Ovary (tissue), 9 donors: Measurements from ENCODE around the gene BBLN. TPM values are rescaled to one million over a fixed set of nuclear protein-coding genes. Genes with fewer than 3 reads are reported as not detected.

ENCODE experiments used
- DNase-seq, 5 donors: peaks; one replicate each; pipeline ENCODE4 v3.0.0-alpha.2; 2019 to 2020
- H3K27ac ChIP-seq, 2 donors: fragments of 200-600 bp; one replicate each; pipeline versions ENCODE4 v1.5.1 to v1.8.0; 2019 to 2022
- H3K27me3 ChIP-seq: fragments of 200-600 bp; one replicate; pipeline ENCODE4 v1.8.0; 2022
- H3K36me3 ChIP-seq: fragments of 200-600 bp; sonication (generic); one replicate; pipeline ENCODE4 v1.5.1; 2019
- H3K4me1 ChIP-seq: one replicate; pipeline ENCODE4 v1.8.1; 2013; ENCODE audit warnings: mild to moderate bottlenecking, moderate library complexity; ENCODE audit not compliant: insufficient read depth
- H3K4me3 ChIP-seq: fragments of 200-600 bp; sonication (generic); one replicate; pipeline ENCODE4 v1.5.1; 2017
- H3K9me3 ChIP-seq, 2 donors: fragments of 200-600 bp in 1 of 2; sonication (generic) in 1 of 2; one replicate each; pipeline versions ENCODE4 v1.5.1 to v1.8.1; 2013 to 2019; ENCODE audit warnings: mild to moderate bottlenecking in 1 of 2, moderate library complexity in 1 of 2
- EP300 ChIP-seq: sonication (generic); formaldehyde crosslinking; IDR thresholded peaks from one replicate; pipeline ENCODE4 v1.6.1; 2017; ENCODE audit warnings: antibody characterized with exemption
- POLR2A ChIP-seq: fragments of 450-650 bp; IDR thresholded peaks from one replicate; pipeline ENCODE4 v1.6.1; 2017; ENCODE audit warnings: antibody characterized with exemption, mild to moderate bottlenecking, moderate library complexity
- WGBS, 3 donors: extraction: QIAGEN DNeasy Blood & Tissue Kit in 1 of 3; methylation state at CpG; one replicate each; pipeline versions ENCODE4 v1.1.5 to v1.1.7; 2013 to 2017; 5-methylcytosine and 5-hydroxymethylcytosine counted together
- intact Hi-C, 4 donors: fragments of 100-400 bp; cut with DNase I; formaldehyde crosslinking; loops; one replicate each; pipeline versions ENCODE4 v1.11.0 to v1.15.1; 2022 to 2023
- polyA plus RNA-seq, 2 donors: library from polyadenylated mRNA; stranded (reverse); fragments of 200-250 nt in 1 of 2; fragments of 350-450 nt in 1 of 2; fragmentation: Illumina TruSeq in 1 of 2; extraction: RNeasy Lipid Tissue Mini Kit (QIAGEN cat#74804) in 1 of 2; gene quantifications; one replicate each; pipeline ENCODE4 v1.2.3, GENCODE V29; 2013 to 2014
- total RNA-seq, 7 donors: library from RNA; depleted of rRNA in 2 of 7; stranded (reverse); fragments of >200 nt in 2 of 7; fragmentation: NEBNext Ultra II Directional in 3 of 7; extraction: Animal tissue kit (Norgen Biotek cat#: 25700) in 3 of 7; gene quantifications; one replicate each; pipeline versions ENCODE4 v1.1.0 to v1.2.4, GENCODE V29; 2016 to 2023
- TF ChIP-seq, protein P1 (sequence below), 3 donors: fragments of 450-650 bp in 2 of 3; fragments of 200-600 bp in 1 of 3; IDR thresholded peaks; one replicate each; pipeline versions ENCODE4 v1.5.1 to v1.8.0; 2016 to 2022; ENCODE audit warnings: antibody characterized with exemption in 3 of 3, mild to moderate bottlenecking in 1 of 3
- donor health status: DM: no; HTN: no; CAD: no; lungs with moderate emphysema.
- donor health status: DM: no; HTN: no; CAD: no.
- donor health status: Bipolar disorder and iron deficiency.
- donor health status: DM: yes; HTN: yes; CAD: no.
- donor health status: DM: no; HTN: no; CAD: no.
- donor health status: DM: yes; HTN: yes; CAD: no.

BBLN gene
- total and polyA plus RNA-seq, 9 donors, result 2.4 to 210 (median 31.7) TPM

GRCh38 chr9:128208386-128208785 is 48.3 kb downstream of the BBLN start:
- H3K4me1 ChIP-seq, result peaks cover 4% of the 10 kb centered on the region
- H3K27ac ChIP-seq, result no peak overlapping the region
- intact Hi-C loops, result no loop called here
- no peak for DNase-seq
- no peak overlapping the region for H3K4me3 ChIP-seq
- TF ChIP-seq POLR2A (no peak), EP300 (no peak)
- TF ChIP-seq, protein P1, sequence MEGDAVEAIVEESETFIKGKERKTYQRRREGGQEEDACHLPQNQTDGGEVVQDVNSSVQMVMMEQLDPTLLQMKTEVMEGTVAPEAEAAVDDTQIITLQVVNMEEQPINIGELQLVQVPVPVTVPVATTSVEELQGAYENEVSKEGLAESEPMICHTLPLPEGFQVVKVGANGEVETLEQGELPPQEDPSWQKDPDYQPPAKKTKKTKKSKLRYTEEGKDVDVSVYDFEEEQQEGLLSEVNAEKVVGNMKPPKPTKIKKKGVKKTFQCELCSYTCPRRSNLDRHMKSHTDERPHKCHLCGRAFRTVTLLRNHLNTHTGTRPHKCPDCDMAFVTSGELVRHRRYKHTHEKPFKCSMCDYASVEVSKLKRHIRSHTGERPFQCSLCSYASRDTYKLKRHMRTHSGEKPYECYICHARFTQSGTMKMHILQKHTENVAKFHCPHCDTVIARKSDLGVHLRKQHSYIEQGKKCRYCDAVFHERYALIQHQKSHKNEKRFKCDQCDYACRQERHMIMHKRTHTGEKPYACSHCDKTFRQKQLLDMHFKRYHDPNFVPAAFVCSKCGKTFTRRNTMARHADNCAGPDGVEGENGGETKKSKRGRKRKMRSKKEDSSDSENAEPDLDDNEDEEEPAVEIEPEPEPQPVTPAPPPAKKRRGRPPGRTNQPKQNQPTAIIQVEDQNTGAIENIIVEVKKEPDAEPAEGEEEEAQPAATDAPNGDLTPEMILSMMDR (IDR thresholded peaks at IDR 0.05), result no peak
- H3K27me3 ChIP-seq, result no peaks in the 10 kb centered on the region
- no peaks in the 10 kb centered on the region for H3K36me3 ChIP-seq
- no peaks in the 10 kb centered on the region for H3K9me3 ChIP-seq
- WGBS, 3 donors, result 82 to 90% (median 86%) methylated on average over 7 of the region's 7 CpGs

DNA sequence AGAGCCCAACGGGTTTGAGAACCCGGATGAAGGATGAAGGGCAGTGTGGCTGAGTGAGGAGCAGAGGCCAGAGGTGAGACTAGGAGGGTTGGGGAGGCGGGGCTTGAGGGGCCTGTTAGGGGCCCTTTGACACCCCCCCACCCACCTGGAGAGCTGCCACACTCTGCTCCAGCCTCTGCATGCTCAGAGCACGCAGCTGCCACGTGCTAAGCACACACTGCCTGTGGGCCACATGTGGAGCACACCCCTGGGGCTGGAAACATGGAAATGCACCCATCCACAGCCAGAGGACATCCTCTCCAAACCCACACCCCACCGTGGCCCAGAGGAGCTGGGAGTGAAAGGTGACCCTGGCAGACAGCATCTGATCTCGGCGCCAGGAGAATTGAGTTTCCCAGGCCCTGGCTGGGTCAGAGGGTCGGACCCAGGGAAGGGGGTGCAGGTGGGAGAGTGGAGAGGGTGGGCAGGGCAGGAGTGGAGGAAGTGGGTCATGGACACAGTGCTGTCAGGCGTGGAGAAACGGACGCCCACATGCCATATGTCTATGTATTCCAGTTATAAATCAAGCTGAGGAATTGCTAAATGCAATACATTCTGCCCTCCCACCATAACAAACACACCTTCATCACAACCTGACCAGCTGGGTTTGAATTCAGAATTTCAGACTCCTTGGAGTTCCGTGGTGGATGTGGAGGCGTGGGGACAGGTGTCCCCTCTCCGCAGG is 49.0 kb downstream of the BBLN start:
- Histone ChIP-seq H3K27ac (no peak overlapping the region), H3K9me3 (no peaks in the 10 kb centered on the region), H3K27me3 (no peaks in the 10 kb centered on the region), H3K36me3 (no peaks in the 10 kb centered on the region), H3K4me3 (no peak overlapping the region), H3K4me1 (peaks cover under 1% of the 10 kb centered on the region)
- intact Hi-C loops, result no loop called here
- 59 to 67% (median 62%) methylated on average over 15 of the region's 15 CpGs for WGBS, 3 donors
- no peak for TF ChIP-seq POLR2A
- TF ChIP-seq, protein P1 (IDR thresholded peaks at IDR 0.05), result no peak
- no peak for TF ChIP-seq EP300
- DNase-seq, result no peak

DNA sequence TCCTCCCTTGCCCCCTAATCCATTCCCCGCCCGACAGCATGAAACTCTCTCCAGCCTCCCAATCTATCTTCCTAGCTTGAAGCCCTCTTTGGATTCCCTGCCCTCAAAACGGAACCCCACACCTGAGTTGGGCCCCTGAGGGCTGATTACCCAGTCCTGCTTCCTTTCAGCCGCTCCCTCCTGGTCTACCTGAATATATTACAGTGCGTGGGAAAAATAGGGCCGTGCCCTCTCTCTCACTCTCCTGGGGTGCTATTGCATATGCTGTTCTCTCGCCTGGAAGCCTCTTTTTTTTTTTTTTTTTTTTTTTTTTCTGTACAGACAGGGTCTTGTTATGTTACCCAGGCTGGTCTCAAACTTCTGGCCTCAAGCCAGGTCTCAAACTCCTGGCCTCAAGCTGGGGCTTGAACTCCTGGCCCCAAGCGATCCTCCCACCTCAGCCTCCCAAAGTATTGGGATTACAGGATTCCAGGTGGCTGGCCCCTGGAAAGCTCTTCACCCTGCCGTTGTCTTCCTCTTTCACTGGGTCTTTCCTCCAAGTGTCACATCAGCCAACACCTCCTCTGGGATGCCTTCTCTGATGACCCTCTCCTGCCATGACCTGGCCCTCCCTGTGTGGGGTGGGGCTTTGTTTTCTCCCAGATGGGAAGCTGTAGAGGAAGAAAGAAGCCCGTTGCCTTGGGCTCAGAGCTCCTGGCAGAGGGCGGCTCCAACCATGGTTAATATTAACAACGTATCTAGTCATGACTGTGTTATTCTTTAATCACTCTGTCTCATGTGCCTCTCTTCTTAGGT is 51.3 kb downstream of the BBLN start:
- H3K9me3 ChIP-seq, result no peaks in the 10 kb centered on the region
- no peak for TF ChIP-seq EP300
- TF ChIP-seq, protein P1 (IDR thresholded peaks at IDR 0.05), result no peak
- H3K27ac ChIP-seq, result no peak overlapping the region
- intact Hi-C loops, result no loop called here
- H3K4me1 ChIP-seq, result no peaks in the 10 kb centered on the region
- no peaks in the 10 kb centered on the region for H3K36me3 ChIP-seq
- no peaks in the 10 kb centered on the region for H3K27me3 ChIP-seq
- H3K4me3 ChIP-seq, result no peak overlapping the region
- WGBS, 3 donors, result 62 to 65% (median 63%) methylated on average over 12 of the region's 12 CpGs
- no peak for DNase-seq

GRCh38 chr9:128211981-128212281 is 51.9 kb downstream of the BBLN start:
- Histone ChIP-seq H3K27ac (no peak overlapping the region), H3K36me3 (no peaks in the 10 kb centered on the region), H3K4me3 (no peak overlapping the region), H3K9me3 (no peaks in the 10 kb centered on the region), H3K4me1 (no peaks in the 10 kb centered on the region), H3K27me3 (no peaks in the 10 kb centered on the region)
- no peak for DNase-seq
- intact Hi-C loops, result no loop called here
- TF ChIP-seq POLR2A (no peak), EP300 (no peak)
- TF ChIP-seq, protein P1 (IDR thresholded peaks at IDR 0.05), result no peak
- whole genome bisulfite sequencing, 3 donors, result 82 to 86% (median 83%) methylated on average over 2 of the region's 2 CpGs

Other genes with a start within 250 kb of the BBLN start
- 10 to 100 TPM; 29.5 to 58.4 (median 46.4) TPM for gene ST6GALNAC4, start 243.2 kb upstream of the BBLN start, total RNA-seq
- gene ST6GALNAC4, start 243.2 kb upstream of the BBLN start, polyA plus RNA-seq, result 10 to 100 TPM in 1 of 2 donors, 1 to 10 TPM in 1; 2.2 to 34.0 TPM
- gene PIP5KL1, start 229.5 kb upstream of the BBLN start, total RNA-seq, result 1 to 10 TPM in 6 of 7 donors, under 1 TPM in 1; 0.48 to 4.0 (median 2.0) TPM
- under 1 TPM; 0.10 to 0.35 TPM for gene PIP5KL1, start 229.5 kb upstream of the BBLN start, polyA plus RNA-seq
- 10 to 100 TPM; 10.6 to 37.1 (median 27.8) TPM for gene DPM2, start 222.4 kb upstream of the BBLN start, total RNA-seq
- 10 to 100 TPM; 22.7 to 27.2 TPM for gene DPM2, start 222.4 kb upstream of the BBLN start, polyA plus RNA-seq
- gene EEIG1, start 179.3 kb upstream of the BBLN start, total RNA-seq, result 100 to 1,000 TPM in 2 of 7 donors, 10 to 100 TPM in 4, 1 to 10 TPM in 1; 8.6 to 104 (median 76.0) TPM
- 10 to 100 TPM; 17.9 to 20.8 TPM for gene EEIG1, start 179.3 kb upstream of the BBLN start, polyA plus RNA-seq
- 10 to 100 TPM in 1 of 7 donors, 1 to 10 TPM in 6; 4.1 to 10.9 (median 5.9) TPM for gene NAIF1, start 92.9 kb upstream of the BBLN start, total RNA-seq
- gene NAIF1, start 92.9 kb upstream of the BBLN start, polyA plus RNA-seq, result 1 to 10 TPM; 6.6 to 9.0 TPM
- gene SLC25A25, start 92.0 kb upstream of the BBLN start, total RNA-seq, result 10 to 100 TPM; 24.1 to 90.1 (median 40.0) TPM
- 10 to 100 TPM; 23.4 to 28.6 TPM for gene SLC25A25, start 92.0 kb upstream of the BBLN start, polyA plus RNA-seq
- 10 to 100 TPM; 33.7 to 69.5 (median 61.3) TPM for gene PTGES2, start 32.5 kb upstream of the BBLN start, total RNA-seq
- 10 to 100 TPM; 19.6 to 33.8 TPM for gene PTGES2, start 32.5 kb upstream of the BBLN start, polyA plus RNA-seq
- gene LCN2, start 10.8 kb upstream of the BBLN start, total RNA-seq, result 10 to 100 TPM in 2 of 7 donors, 1 to 10 TPM in 3, under 1 TPM in 1, not detected in 1; 0.33 to 19.5 (median 4.3) TPM
- under 1 TPM in 1 of 2 donors, not detected in 1; 0.46 TPM for gene LCN2, start 10.8 kb upstream of the BBLN start, polyA plus RNA-seq
- gene CIZ1, start 31.3 kb downstream of the BBLN start, total RNA-seq, result 100 to 1,000 TPM in 5 of 7 donors, 10 to 100 TPM in 2; 53.1 to 185 (median 153) TPM
- gene CIZ1, start 31.3 kb downstream of the BBLN start, polyA plus RNA-seq, result 10 to 100 TPM; 86.6 to 87.8 TPM
- 10 to 100 TPM in 1 of 7 donors, 1 to 10 TPM in 6; 1.2 to 10.4 (median 4.6) TPM for gene DNM1, start 43.1 kb downstream of the BBLN start, total RNA-seq
- 1 to 10 TPM; 2.0 to 7.6 TPM for gene DNM1, start 43.1 kb downstream of the BBLN start, polyA plus RNA-seq
- 100 to 1,000 TPM in 4 of 7 donors, 10 to 100 TPM in 3; 53.2 to 117 (median 107) TPM for gene GOLGA2, start 115.7 kb downstream of the BBLN start, total RNA-seq
- 100 to 1,000 TPM in 1 of 2 donors, 10 to 100 TPM in 1; 63.7 to 114 TPM for gene GOLGA2, start 115.7 kb downstream of the BBLN start, polyA plus RNA-seq
- 10 to 100 TPM; 22.4 to 48.9 (median 29.5) TPM for gene SWI5, start 116.0 kb downstream of the BBLN start, total RNA-seq
- gene SWI5, start 116.0 kb downstream of the BBLN start, polyA plus RNA-seq, result 10 to 100 TPM; 34.4 to 46.4 TPM
- gene TRUB2, start 162.2 kb downstream of the BBLN start, total RNA-seq, result 10 to 100 TPM in 6 of 7 donors, 1 to 10 TPM in 1; 4.6 to 29.4 (median 19.7) TPM
- 10 to 100 TPM in 1 of 2 donors, 1 to 10 TPM in 1; 9.7 to 20.7 TPM for gene TRUB2, start 162.2 kb downstream of the BBLN start, polyA plus RNA-seq
- 10 to 100 TPM; 24.4 to 75.7 (median 34.2) TPM for gene COQ4, start 162.6 kb downstream of the BBLN start, total RNA-seq
- gene COQ4, start 162.6 kb downstream of the BBLN start, polyA plus RNA-seq, result 10 to 100 TPM; 22.0 to 38.0 TPM
- 10 to 100 TPM in 5 of 7 donors, 1 to 10 TPM in 2; 8.8 to 22.4 (median 11.0) TPM for gene SLC27A4, start 180.3 kb downstream of the BBLN start, total RNA-seq
- gene SLC27A4, start 180.3 kb downstream of the BBLN start, polyA plus RNA-seq, result 1 to 10 TPM; 4.8 to 8.7 TPM
- 10 to 100 TPM; 20.5 to 51.4 (median 36.0) TPM for gene URM1, start 211.1 kb downstream of the BBLN start, total RNA-seq
- gene URM1, start 211.1 kb downstream of the BBLN start, polyA plus RNA-seq, result 10 to 100 TPM; 22.1 to 41.4 TPM